ENCODE data around the gene CDH6. TPM values are rescaled to one million over a fixed set of nuclear protein-coding genes. Genes with fewer than 3 reads are reported as not detected.

The CDH6 gene
- total RNA-seq, 2 donors from 2014 or later = not detected

DNA sequence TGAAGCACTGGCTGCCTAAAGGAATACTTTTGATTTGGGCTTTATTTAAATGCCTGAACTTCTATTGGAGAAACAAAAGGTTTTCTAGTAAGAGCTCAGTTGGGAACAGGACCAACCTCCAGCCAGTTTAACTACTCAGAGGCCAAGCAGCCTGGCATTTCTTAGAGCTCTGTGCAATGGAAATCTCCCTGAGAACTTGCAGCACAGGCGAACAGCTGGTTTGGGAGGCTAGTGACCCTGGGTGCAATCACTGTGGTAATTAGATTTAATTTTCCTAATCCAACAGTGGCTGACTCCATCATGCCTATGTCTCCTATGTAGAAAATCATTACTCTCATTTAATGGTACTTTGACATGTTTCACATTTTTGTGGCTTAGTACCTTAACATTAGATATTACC lies 1.0 kb upstream of the CDH6 start:
- no peak for DNase-seq (ENCODE audit: low spot score in 2 of 2)
- H3K36me3 Mint-ChIP-seq = peaks cover 7 to 16% of the 10 kb centered on the region in 2 donors
- no peak for ATAC-seq
- no peaks in the 10 kb centered on the region for H3K9me3 Mint-ChIP-seq
- H3K27ac Mint-ChIP-seq = no peak overlapping the region

DNA sequence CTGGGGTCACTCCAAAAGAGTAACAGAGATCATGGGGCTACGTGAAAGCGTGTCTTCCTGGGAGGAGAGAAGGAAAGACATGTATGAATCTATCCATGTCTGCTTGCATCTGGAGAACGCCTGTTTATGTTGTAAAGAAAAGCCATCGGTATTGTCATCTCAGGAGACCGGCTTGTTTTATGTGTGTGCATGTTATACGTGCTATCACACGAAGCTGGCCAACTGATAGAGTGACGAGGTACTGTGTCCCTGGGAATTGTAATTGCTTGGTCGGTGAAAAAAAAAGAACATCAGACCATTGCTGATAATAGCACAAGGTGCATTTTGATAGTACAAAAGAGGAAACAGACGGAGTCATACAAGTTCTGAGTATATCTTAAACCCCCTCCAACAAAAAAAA lies 370 bp upstream of the CDH6 start:
- Mint-ChIP-seq H3K27ac (no peak overlapping the region), H3K9me3 (no peaks in the 10 kb centered on the region), H3K36me3 (peaks cover 7 to 16% of the 10 kb centered on the region in 2 donors)
- DNase-seq (ENCODE audit: low spot score in 2 of 2) (no peak), ATAC-seq (no peak)

DNA sequence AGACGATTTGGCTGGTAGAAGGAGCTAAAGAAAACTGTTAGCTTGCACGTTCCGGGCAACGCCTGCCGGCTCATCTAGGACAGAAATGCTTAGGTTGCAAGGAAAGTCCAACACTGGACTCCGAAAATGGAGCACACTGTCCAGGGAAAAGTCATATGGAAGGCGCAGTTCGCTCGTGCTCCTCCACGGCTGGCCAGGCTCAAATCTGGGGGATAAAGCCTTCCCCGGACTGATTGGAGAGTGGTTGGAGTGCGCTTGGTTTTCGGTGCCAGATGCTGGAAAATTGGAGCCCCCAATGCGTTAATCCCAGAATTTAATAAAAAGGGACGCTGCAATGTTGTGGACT lies 955 bp downstream of the CDH6 start:
- no peaks in the 10 kb centered on the region for H3K9me3 Mint-ChIP-seq
- DNase-seq (ENCODE audit: low spot score in 2 of 2) = no peak
- no peak overlapping the region for H3K27ac Mint-ChIP-seq
- no peak for ATAC-seq
- peaks cover 7 to 16% of the 10 kb centered on the region in 2 donors for H3K36me3 Mint-ChIP-seq

DNA sequence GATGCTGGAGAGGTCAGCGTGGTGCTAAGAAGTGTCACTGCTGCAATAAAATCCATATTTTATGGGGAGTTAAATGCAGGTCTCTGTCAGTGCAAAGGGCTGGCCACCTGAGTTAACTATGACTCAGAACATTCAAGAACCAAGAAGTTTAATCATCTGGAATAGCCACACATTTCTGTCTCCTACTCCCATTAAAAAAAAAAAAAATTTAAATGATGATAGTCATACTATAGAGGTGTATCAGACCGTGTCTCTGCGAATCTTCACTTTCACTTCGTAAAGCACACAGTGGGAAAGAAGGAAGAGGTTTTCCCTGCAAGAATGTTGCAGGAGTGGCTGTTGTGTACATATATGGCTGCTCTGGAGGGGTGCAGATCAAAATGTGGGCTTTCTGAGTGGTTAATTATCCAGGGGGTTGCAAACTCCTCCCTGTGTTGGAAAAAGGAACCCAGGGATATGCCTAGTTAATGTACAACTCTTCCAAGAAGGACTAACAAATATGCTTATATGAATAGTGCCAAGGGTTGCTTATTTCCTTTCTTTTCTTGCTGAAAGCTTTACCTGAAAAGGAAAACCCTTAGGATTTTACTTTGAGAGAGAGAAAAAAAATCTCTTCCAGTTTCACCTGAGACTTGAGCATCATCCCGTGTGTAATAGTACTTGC lies 1.5 kb downstream of the CDH6 start:
- Mint-ChIP-seq H3K9me3 (no peaks in the 10 kb centered on the region), H3K36me3 (peaks cover 7 to 16% of the 10 kb centered on the region in 2 donors), H3K27ac (no peak overlapping the region)
- DNase-seq (ENCODE audit: low spot score in 2 of 2) (no peak), ATAC-seq (no peak)

DNA sequence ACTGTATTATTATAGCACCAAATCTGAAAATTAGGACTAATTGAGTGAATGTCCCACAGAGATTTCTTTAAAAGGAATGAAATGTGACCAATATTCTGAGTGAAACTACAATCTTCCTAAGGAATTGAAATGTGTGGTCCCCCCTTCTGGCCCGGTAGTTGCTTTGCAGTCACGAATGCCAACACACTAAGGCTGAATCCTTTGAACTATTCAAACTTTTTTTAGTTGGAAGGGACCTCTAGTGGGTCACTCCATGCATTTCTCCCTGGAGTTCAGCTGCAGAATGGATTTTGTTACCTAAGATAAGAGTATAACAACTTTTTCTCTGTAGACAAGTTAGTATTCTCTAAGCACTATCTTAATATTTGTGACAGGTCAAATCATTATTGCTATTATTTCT lies 2.8 kb downstream of the CDH6 start:
- ATAC-seq (no peak), DNase-seq (ENCODE audit: low spot score in 2 of 2) (no peak)
- no peak overlapping the region for H3K27ac Mint-ChIP-seq
- H3K9me3 Mint-ChIP-seq = no peaks in the 10 kb centered on the region
- peaks cover 7 to 16% of the 10 kb centered on the region in 2 donors for H3K36me3 Mint-ChIP-seq

DNA sequence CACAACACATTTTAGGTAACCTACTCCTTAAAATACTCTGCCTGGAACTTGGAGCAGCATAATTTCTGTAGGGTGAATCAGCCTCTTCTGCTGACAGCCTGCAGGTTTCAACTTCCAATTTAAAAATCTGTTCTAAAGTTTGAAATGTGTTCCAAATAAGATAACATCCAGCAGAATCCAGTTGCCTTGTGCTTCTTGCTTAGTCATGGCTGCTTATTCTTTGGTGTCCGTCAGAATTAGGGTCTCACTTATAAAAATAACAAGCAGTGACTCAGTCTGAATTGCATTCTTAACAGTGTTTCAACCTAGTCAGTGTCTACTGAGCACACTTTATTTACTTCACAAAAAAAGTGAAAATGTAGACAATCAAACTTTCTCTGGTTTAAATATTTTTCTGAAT lies 3.7 kb downstream of the CDH6 start:
- Mint-ChIP-seq H3K36me3 (peaks cover 7 to 16% of the 10 kb centered on the region in 2 donors), H3K27ac (no peak overlapping the region), H3K9me3 (no peaks in the 10 kb centered on the region)
- no peak for ATAC-seq
- DNase-seq (ENCODE audit: low spot score in 2 of 2) = no peak

DNA sequence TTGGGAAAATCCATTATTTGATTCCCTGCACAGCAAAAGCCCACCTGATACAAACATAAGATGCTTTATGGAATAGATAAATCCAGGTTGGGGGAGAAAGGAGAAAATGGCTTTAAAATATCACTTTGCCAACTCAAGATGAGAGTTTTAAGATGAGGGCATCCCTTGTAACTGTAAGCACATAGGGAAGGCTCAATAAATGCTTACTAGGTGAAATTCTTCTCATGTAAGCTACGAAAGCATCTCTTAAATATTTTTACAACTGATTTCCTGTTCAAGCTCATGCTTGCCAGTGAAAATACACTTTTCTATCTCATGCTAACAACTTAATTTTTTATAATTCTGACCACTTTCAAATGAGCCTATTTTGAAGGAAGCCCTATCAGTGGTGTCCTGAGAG lies 11.5 kb downstream of the CDH6 start:
- DNase-seq (ENCODE audit: low spot score in 2 of 2) (no peak), ATAC-seq (no peak)
- no peaks in the 10 kb centered on the region for H3K9me3 Mint-ChIP-seq
- no peaks in the 10 kb centered on the region for H3K36me3 Mint-ChIP-seq
- H3K27ac Mint-ChIP-seq = no peak overlapping the region

DNA sequence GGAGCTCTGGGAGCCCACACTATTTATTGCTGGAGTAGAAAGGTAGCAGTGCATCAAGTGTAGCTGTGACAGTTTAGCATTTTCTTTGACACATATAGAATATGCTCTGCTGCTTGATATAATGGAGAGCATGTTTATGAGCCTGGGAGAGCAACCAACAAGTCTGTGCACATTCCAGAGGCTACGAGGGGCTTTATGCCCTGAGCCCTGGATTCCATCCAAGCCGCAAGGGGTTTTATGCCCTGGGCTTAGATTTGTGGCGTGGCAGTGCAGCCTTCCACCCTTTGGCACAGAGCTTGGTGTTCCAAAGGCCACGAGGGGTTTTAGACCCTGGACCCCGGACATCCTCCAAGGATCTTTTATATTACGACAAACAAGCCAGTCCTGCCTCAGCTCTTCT lies 14.6 kb downstream of the CDH6 start:
- Mint-ChIP-seq H3K36me3 (no peaks in the 10 kb centered on the region), H3K9me3 (no peaks in the 10 kb centered on the region), H3K27ac (no peak overlapping the region)
- no peak for DNase-seq (ENCODE audit: low spot score in 2 of 2)
- no peak for ATAC-seq

DNA sequence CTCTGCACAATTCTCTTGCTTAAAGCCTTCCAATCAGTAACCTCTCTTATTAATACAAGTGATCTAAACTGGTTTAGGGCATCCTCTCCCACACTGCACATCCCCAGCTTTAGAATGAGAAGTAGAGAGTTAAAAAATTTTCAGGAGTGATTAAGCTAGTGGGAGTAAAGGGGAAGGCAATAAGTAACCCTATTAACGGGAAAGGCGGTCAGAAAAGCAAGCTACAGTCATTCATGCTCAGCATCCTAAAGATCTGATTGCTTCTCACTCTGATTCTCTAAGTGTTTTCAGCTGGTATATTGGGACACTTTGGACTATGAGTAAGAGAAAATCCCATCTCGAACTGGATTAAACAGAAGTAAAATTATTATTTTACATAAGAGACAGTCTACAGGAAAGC lies 15.8 kb downstream of the CDH6 start:
- H3K27ac Mint-ChIP-seq = no peak overlapping the region
- H3K36me3 Mint-ChIP-seq = no peaks in the 10 kb centered on the region
- DNase-seq (ENCODE audit: low spot score in 2 of 2) (no peak), ATAC-seq (no peak)
- H3K9me3 Mint-ChIP-seq = no peaks in the 10 kb centered on the region

DNA sequence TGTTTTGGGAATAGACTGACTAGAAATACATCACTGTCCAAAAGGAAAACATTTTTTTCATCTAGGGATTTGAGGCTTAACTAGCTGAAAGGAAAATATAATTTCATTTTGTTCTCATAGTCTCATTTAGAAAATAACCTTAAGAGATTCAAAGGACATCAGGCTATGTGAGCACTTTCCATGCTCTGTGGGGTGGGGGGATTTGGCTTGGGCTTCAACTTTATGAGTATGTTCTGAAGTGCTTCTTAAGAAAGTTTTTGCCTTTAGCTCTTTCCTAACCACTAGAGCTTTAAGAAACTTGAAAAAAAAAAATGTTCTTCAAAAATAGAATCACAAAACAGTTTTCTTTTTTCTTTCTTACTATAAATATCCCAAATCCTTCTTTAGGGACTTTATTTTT lies 17.6 kb downstream of the CDH6 start:
- no peaks in the 10 kb centered on the region for H3K9me3 Mint-ChIP-seq
- no peaks in the 10 kb centered on the region for H3K36me3 Mint-ChIP-seq
- DNase-seq (ENCODE audit: low spot score in 2 of 2) (no peak), ATAC-seq (no peak)
- no peak overlapping the region for H3K27ac Mint-ChIP-seq

DNA sequence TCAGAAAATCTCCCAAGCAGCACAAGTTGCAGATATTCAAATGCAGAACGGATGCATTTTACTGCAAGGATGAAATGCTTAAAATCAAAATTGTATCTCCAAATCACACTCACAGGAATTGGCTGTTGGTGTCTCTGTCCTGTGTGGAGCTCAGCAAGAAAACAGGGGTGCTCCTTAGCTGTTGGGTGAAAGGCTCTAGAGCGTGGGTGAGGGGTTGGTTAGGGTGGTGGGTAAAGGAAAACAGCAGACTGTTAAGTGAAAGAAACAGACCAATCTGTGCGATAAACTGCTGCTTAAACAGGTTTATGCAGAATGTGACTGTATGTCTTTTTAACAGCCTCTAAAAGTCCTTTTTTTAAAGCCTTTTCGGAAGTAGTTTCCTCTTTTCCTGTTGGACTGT lies 19.8 kb downstream of the CDH6 start:
- no peaks in the 10 kb centered on the region for H3K9me3 Mint-ChIP-seq
- DNase-seq (ENCODE audit: low spot score in 2 of 2) = no peak
- no peak overlapping the region for H3K27ac Mint-ChIP-seq
- H3K36me3 Mint-ChIP-seq = no peaks in the 10 kb centered on the region
- ATAC-seq = no peak

DNA sequence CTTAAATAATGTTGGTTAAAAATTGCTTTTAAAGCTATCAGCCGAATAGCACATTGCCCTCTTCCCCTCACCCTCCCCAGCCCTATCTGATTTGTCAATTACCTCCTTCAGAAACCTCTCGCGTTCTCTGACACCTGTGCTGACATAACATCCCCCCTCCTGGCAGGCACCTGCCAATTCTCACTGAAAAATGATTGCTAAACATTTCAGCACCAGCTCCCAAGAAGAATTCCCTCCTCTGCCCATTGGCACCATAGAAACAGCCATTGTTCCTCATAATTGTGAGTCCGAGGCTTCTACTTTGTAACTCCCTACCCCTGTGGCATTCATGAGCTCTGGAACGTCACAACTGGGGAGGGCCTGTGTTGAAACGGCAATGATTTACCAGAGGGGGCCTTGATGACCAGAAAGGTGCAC lies 20.2 kb downstream of the CDH6 start:
- Mint-ChIP-seq H3K36me3 (no peaks in the 10 kb centered on the region), H3K9me3 (no peaks in the 10 kb centered on the region), H3K27ac (no peak overlapping the region)
- ATAC-seq (no peak), DNase-seq (ENCODE audit: low spot score in 2 of 2) (no peak)

DNA sequence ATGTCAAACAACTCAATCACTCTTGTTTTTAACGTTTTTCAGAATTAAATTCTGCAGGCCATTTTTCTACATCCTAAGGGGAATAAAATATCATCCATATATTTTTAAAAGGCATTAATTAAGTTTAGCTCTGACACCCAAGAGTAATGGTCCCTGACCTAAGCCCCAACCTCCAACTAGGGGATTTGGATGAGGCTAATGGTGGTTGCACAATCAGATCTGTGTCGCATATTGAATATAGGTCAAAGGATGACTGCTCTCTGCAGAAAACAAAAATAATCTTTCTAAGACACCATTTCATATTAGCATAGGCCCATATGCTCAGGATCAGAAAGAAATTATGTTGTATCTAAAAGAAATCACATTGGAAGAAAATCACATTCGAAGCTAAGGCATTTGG lies 20.7 kb downstream of the CDH6 start:
- no peaks in the 10 kb centered on the region for H3K36me3 Mint-ChIP-seq
- ATAC-seq = no peak

DNA sequence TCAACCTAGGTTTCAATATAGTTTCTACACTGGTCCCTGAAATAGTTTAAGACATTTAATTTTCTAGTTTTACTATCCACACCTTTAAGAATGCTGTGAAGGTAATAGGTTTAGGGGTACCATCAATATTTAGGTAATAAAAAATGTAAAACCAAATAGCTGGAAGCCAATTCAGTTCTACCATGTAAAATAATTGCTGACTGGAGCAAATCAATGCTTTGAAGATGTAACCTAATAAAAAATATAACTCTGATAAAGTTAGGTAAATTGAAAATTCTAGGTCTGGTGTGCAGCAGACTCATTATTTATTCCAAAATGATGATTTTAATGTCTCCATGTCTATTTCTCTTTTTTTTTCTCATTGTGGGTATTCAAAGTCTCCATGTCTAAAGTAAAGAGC lies 21.8 kb downstream of the CDH6 start:
- no peak overlapping the region for H3K27ac Mint-ChIP-seq

More for the DNA sequence above, 20.7 kb downstream of the CDH6 start:
- Mint-ChIP-seq H3K27ac (no peak overlapping the region), H3K9me3 (no peaks in the 10 kb centered on the region)
- no peak for DNase-seq (ENCODE audit: low spot score in 2 of 2)

DNA sequence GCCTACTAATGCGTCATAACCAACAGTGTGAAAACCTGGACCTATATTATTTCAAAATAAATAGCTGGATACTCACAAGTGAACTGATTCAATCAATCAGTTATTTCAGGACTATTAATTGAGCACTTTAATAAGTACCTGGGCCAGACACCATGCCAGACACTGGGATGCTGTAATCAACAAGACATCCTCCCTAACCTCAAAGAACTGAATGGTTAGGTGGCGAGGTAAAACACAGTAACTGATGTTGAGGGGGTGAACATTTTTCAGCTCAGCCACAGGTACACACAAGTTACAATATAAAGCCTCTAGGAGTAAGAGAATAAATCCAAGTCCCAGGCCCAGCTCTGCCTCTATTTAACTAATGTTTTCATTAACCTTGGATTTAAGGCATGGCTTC lies 24.0 kb downstream of the CDH6 start:
- DNase-seq (ENCODE audit: low spot score in 2 of 2) = no peak
- Mint-ChIP-seq H3K9me3 (no peaks in the 10 kb centered on the region), H3K36me3 (no peaks in the 10 kb centered on the region), H3K27ac (no peak overlapping the region)
- ATAC-seq = no peak

More for the DNA sequence above, 21.8 kb downstream of the CDH6 start:
- DNase-seq (ENCODE audit: low spot score in 2 of 2) (no peak), ATAC-seq (no peak)
- Mint-ChIP-seq H3K9me3 (no peaks in the 10 kb centered on the region), H3K36me3 (no peaks in the 10 kb centered on the region)

DNA sequence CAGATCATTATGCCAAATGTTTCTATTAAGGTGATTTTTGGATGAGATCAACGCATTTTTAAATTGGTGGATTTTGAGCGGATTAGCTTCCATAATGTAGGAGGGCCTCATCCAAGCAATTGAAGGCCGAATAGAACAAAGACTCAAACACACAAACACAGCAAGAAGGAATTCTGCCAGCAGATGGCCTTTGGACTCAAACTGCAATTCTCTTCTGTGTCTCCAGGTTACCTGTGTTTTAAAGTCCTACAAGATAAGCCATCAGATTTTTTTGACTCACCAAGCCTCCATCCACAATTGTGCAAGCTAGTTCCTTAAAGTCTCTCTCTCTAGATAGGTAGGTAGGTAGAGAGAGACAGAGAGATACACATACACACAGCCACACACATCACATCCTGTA lies 25.5 kb downstream of the CDH6 start:
- no peak for ATAC-seq
- no peaks in the 10 kb centered on the region for H3K9me3 Mint-ChIP-seq
- H3K36me3 Mint-ChIP-seq = no peaks in the 10 kb centered on the region
- no peak for DNase-seq (ENCODE audit: low spot score in 2 of 2)
- no peak overlapping the region for H3K27ac Mint-ChIP-seq

DNA sequence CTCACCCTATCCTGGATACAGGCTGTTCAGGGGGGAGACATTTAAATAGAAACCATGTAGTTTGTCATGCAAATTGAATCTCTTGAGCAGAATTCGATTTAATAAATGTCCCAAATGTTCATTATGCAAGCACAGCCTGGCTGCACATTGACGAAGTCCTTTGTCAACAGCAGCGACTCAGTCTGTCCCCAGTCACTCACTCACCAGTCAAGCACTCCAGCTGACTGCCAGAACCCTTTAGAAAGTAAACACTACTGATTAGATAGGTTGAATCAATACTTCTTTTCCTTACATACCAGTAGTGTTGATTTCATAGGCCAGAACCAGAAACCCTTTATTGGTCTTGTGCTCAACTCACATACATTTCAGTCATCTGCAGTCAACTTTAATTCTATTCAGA lies 27.5 kb downstream of the CDH6 start:
- Mint-ChIP-seq H3K9me3 (peaks cover 0 to 4% of the 10 kb centered on the region in 2 donors), H3K27ac (no peak overlapping the region), H3K36me3 (no peaks in the 10 kb centered on the region)
- no peak for DNase-seq (ENCODE audit: low spot score in 2 of 2)
- no peak for ATAC-seq

DNA sequence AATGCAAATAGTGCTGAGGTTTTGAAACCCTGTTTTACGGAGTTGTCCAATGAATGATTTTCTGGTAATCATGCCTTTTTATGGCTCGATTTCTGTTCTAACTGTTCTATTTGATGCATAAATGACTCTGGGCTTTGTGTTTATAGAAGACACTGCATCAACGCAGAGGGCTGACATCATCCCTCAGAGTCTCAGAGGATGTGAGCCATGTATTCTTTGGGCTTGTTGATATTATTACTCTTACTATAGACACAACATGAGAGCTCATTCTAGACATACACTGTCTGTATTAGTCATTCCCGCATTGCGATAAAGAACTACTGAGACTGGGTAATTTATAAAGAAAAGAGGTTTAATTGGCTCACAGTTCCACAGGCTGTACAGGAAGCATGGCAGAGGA lies 31.6 kb downstream of the CDH6 start:
- H3K36me3 Mint-ChIP-seq = no peaks in the 10 kb centered on the region
- DNase-seq (ENCODE audit: low spot score in 2 of 2) = no peak
- H3K9me3 Mint-ChIP-seq = peaks cover 7 to 12% of the 10 kb centered on the region in 2 donors
- no peak for ATAC-seq
- H3K27ac Mint-ChIP-seq = no peak overlapping the region

DNA sequence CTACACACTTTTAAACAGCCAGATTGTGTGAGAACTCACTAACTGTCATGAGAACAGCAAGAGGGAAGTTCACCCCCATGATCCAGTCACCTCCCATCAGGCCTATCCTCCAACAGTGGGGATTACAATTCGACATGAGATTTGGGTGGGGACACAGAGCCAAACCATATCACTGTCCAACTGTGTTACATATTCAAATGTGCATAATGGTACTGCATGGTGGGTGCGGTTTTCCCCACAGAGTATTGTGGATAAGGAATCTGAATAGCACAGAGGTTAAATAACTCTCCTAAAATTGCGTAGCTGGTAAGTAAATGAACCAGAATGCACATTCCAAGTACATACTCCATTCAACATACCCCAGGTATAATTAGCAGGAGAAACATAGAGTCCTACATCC lies 32.1 kb downstream of the CDH6 start:
- peaks cover 7 to 12% of the 10 kb centered on the region in 2 donors for H3K9me3 Mint-ChIP-seq
- H3K36me3 Mint-ChIP-seq = no peaks in the 10 kb centered on the region
- DNase-seq (ENCODE audit: low spot score in 2 of 2) (no peak), ATAC-seq (no peak)
- H3K27ac Mint-ChIP-seq = no peak overlapping the region
